ENCODE results near the gene POTEB2.
"Not testable (repeated sequence)": the region's sequence is repeated elsewhere in the genome, so short reads cannot be mapped to it uniquely, and the experiment has no call there.

Gene POTEB2

GRCh38 chr15:20866214-20866613 lies at the start of gene POTEB2:
Gene POTEB2 (minus strand): TSS chr15:20866314. CDS start chr15:20866281, 33 bp downstream.
- DNase-seq = not testable (repeated sequence)

- DNase-seq = not testable (repeated sequence)
These were observed 13.8 kb upstream of the POTEB2 start for GRCh38 chr15:20879916-20880315.

- not testable (repeated sequence) for DNase-seq
These were observed 12.3 kb upstream of the POTEB2 start for GRCh38 chr15:20878464-20878863.

- DNase-seq = not testable (repeated sequence)
These were observed 11.7 kb upstream of the POTEB2 start for GRCh38 chr15:20877819-20878218.

All from NCI-H1105 (cell line).